GM12878 (cell line): ENCODE results near the gene LILRB1.

Experiments
- CEBPB ChIP-seq, 2 experiments: fragments of 150-350 bp in 1 of 2; IDR thresholded peaks; 2 replicates each; pipeline ENCODE4 v1.6.1; 2012 to 2014; ENCODE audit warnings: low read depth in 2 of 2, low read length in 2 of 2, borderline replicate concordance in 1 of 2, inconsistent platforms in 1 of 2
- EZH2 ChIP-seq: IDR thresholded peaks from 2 replicates; pipeline ENCODE4 v1.6.1; 2012; ENCODE audit warnings: low read depth, mild to moderate bottlenecking, control low read depth, inconsistent platforms, low read length, borderline replicate concordance; ENCODE audit not compliant: control insufficient read depth
- IRF5 ChIP-seq: fragments of 450-650 bp; IDR thresholded peaks from 2 replicates; pipeline ENCODE4 v1.6.1; 2017; ENCODE audit warnings: borderline replicate concordance
- POLR2AphosphoS5 ChIP-seq: IDR thresholded peaks from 2 replicates; pipeline ENCODE4 v1.6.1; 2011; ENCODE audit warnings: mild to moderate bottlenecking, low read length, inconsistent platforms
- TCF12 ChIP-seq: IDR thresholded peaks from 2 replicates; pipeline ENCODE4 v1.6.1; 2011; ENCODE audit warnings: low read depth, mild to moderate bottlenecking, low read length
- ZBTB40 ChIP-seq: fragments of 450-650 bp; IDR thresholded peaks from 2 replicates; pipeline ENCODE4 v1.6.1; 2016; ENCODE audit warnings: mild to moderate bottlenecking, moderate library complexity, borderline replicate concordance
- ZNF24 ChIP-seq: fragments of 450-650 bp; IDR thresholded peaks from 2 replicates; pipeline ENCODE4 v1.6.1; 2017; ENCODE audit warnings: antibody characterized with exemption, mild to moderate bottlenecking
- TF ChIP-seq, protein P1 (sequence below), 3 experiments: IDR thresholded peaks in 2 of 3; conservative IDR thresholded peaks in 1 of 3; 2 replicates each; pipeline ENCODE4 v1.5.1; 2011; ENCODE audit warnings: low read depth in 3 of 3, low read length in 3 of 3, mild to moderate bottlenecking in 3 of 3, control low read depth in 2 of 3, moderate library complexity in 2 of 3, inconsistent platforms in 1 of 3, mixed read lengths in 1 of 3; ENCODE audit not compliant: control insufficient read depth in 2 of 3, insufficient read depth in 1 of 3; ENCODE audit errors: extremely low read depth in 1 of 3

GRCh38 chr19:54620464-54620863 is 9.8 kb upstream of the LILRB1 start:
- no peak for TF ChIP-seq CEBPB (IDR thresholded peaks at IDR 0.05; ENCODE audit: borderline replicate concordance in 1 of 2, low read depth in 2 of 2, low read length in 2 of 2)
- TF ChIP-seq, protein P1, sequence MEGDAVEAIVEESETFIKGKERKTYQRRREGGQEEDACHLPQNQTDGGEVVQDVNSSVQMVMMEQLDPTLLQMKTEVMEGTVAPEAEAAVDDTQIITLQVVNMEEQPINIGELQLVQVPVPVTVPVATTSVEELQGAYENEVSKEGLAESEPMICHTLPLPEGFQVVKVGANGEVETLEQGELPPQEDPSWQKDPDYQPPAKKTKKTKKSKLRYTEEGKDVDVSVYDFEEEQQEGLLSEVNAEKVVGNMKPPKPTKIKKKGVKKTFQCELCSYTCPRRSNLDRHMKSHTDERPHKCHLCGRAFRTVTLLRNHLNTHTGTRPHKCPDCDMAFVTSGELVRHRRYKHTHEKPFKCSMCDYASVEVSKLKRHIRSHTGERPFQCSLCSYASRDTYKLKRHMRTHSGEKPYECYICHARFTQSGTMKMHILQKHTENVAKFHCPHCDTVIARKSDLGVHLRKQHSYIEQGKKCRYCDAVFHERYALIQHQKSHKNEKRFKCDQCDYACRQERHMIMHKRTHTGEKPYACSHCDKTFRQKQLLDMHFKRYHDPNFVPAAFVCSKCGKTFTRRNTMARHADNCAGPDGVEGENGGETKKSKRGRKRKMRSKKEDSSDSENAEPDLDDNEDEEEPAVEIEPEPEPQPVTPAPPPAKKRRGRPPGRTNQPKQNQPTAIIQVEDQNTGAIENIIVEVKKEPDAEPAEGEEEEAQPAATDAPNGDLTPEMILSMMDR (IDR thresholded peaks at IDR 0.05 in 2 of 3, conservative IDR thresholded peaks at IDR 0.05 in 1 of 3; ENCODE audit: control insufficient read depth in 2 of 3, extremely low read depth in 1 of 3, insufficient read depth in 1 of 3, low read depth in 3 of 3, low read length in 3 of 3), result no peak
- TF ChIP-seq TCF12, result no peak
- TF ChIP-seq IRF5, result no peak
- TF ChIP-seq ZNF24, result no peak
- no peak for TF ChIP-seq ZBTB40
- no peak for TF ChIP-seq EZH2
- TF ChIP-seq POLR2AphosphoS5, result peak; percentile 63; the same call in 1 of the 2 replicates
